ENCODE measurements around the gene DNAJC16.
"Not testable (repeated sequence)": the region's sequence is repeated elsewhere in the genome, so short reads cannot be mapped to it uniquely, and the experiment has no call there.

The DNAJC16 gene

GRCh38 chr1:15526490-15527339 is at the start of gene DNAJC16:
TSS of gene DNAJC16 (plus strand) at chr1:15526848. CDS start at chr1:15529106, 2,258 bp downstream.
- Mint-ChIP-seq H3K4me1 (peaks cover 52% of the 10 kb centered on the region), H3K4me3 (peak within 1 kb of the TSS; percentile 85), H3K36me3 (peaks cover 10% of the 10 kb centered on the region), H3K27me3 (no peaks in the 10 kb centered on the region), H3K27ac (peak within 1 kb of the TSS; percentile 92), H3K9me3 (no peaks in the 10 kb centered on the region)
- peak; percentile 75 for ATAC-seq

GRCh38 chr1:15476927-15477326 is 49.7 kb upstream of the DNAJC16 start:
- no peak overlapping the region for H3K4me3 Mint-ChIP-seq
- H3K4me1 Mint-ChIP-seq = no peaks in the 10 kb centered on the region
- H3K9me3 Mint-ChIP-seq = peaks cover 3% of the 10 kb centered on the region
- ATAC-seq = no peak
- H3K36me3 Mint-ChIP-seq = no peaks in the 10 kb centered on the region
- no peaks in the 10 kb centered on the region for H3K27me3 Mint-ChIP-seq
- no peak overlapping the region for H3K27ac Mint-ChIP-seq

- no peaks in the 10 kb centered on the region for H3K4me1 Mint-ChIP-seq
- no peak overlapping the region for H3K27ac Mint-ChIP-seq
- H3K27me3 Mint-ChIP-seq = no peaks in the 10 kb centered on the region
- H3K36me3 Mint-ChIP-seq = no peaks in the 10 kb centered on the region
- H3K4me3 Mint-ChIP-seq = no peak overlapping the region
- H3K9me3 Mint-ChIP-seq = peaks cover 3% of the 10 kb centered on the region
- no peak for ATAC-seq
Observed at GRCh38 chr1:15477646-15478212, 48.9 kb upstream of the DNAJC16 start.

GRCh38 chr1:15479654-15480347 is 46.8 kb upstream of the DNAJC16 start:
- no peak for ATAC-seq
- Mint-ChIP-seq H3K27me3 (no peaks in the 10 kb centered on the region), H3K4me3 (no peak overlapping the region), H3K4me1 (no peaks in the 10 kb centered on the region), H3K36me3 (no peaks in the 10 kb centered on the region), H3K27ac (no peak overlapping the region), H3K9me3 (peaks cover 3% of the 10 kb centered on the region)

- H3K4me1 Mint-ChIP-seq, H3K9me3 Mint-ChIP-seq, H3K4me3 Mint-ChIP-seq, H3K27me3 Mint-ChIP-seq, H3K27ac Mint-ChIP-seq, ATAC-seq: not testable (repeated sequence)
- H3K36me3 Mint-ChIP-seq = peaks cover 13% of the 10 kb centered on the region
Observed at GRCh38 chr1:15482455-15482854, 44.2 kb upstream of the DNAJC16 start.

- ATAC-seq, H3K9me3 Mint-ChIP-seq, H3K4me1 Mint-ChIP-seq, H3K27me3 Mint-ChIP-seq, H3K27ac Mint-ChIP-seq, H3K4me3 Mint-ChIP-seq: not testable (repeated sequence)
- H3K36me3 Mint-ChIP-seq = peaks cover 13% of the 10 kb centered on the region
Observed at GRCh38 chr1:15482983-15483543, 43.6 kb upstream of the DNAJC16 start.

GRCh38 chr1:15483971-15484370 is 42.7 kb upstream of the DNAJC16 start:
- H3K4me3 Mint-ChIP-seq = no peak overlapping the region
- H3K9me3 Mint-ChIP-seq = peaks cover 3% of the 10 kb centered on the region
- no peak overlapping the region for H3K27ac Mint-ChIP-seq
- no peaks in the 10 kb centered on the region for H3K4me1 Mint-ChIP-seq
- H3K36me3 Mint-ChIP-seq = peaks cover 18% of the 10 kb centered on the region
- H3K27me3 Mint-ChIP-seq = no peaks in the 10 kb centered on the region
- ATAC-seq = no peak

- not testable (repeated sequence) for H3K27me3 Mint-ChIP-seq, H3K4me3 Mint-ChIP-seq, H3K9me3 Mint-ChIP-seq, H3K4me1 Mint-ChIP-seq, H3K27ac Mint-ChIP-seq, ATAC-seq
- peaks cover 18% of the 10 kb centered on the region for H3K36me3 Mint-ChIP-seq
Observed at GRCh38 chr1:15484443-15484842, 42.2 kb upstream of the DNAJC16 start.

- Mint-ChIP-seq H3K27ac (no peak overlapping the region), H3K4me3 (no peak overlapping the region), H3K9me3 (no peaks in the 10 kb centered on the region), H3K27me3 (no peaks in the 10 kb centered on the region), H3K4me1 (no peaks in the 10 kb centered on the region), H3K36me3 (peaks cover 27% of the 10 kb centered on the region)
- peak; percentile 51 for ATAC-seq
Observed at GRCh38 chr1:15485636-15486035, 41.0 kb upstream of the DNAJC16 start.

GRCh38 chr1:15486844-15487610 is 39.6 kb upstream of the DNAJC16 start:
- not testable (repeated sequence) for H3K27ac Mint-ChIP-seq, ATAC-seq, H3K4me3 Mint-ChIP-seq, H3K9me3 Mint-ChIP-seq, H3K4me1 Mint-ChIP-seq, H3K27me3 Mint-ChIP-seq
- H3K36me3 Mint-ChIP-seq = peaks cover 40% of the 10 kb centered on the region

- ATAC-seq = no peak
- no peak overlapping the region for H3K27ac Mint-ChIP-seq
- peaks cover 51% of the 10 kb centered on the region for H3K36me3 Mint-ChIP-seq
- H3K4me3 Mint-ChIP-seq = no peak overlapping the region
- H3K4me1 Mint-ChIP-seq = no peaks in the 10 kb centered on the region
- H3K27me3 Mint-ChIP-seq = no peaks in the 10 kb centered on the region
- no peaks in the 10 kb centered on the region for H3K9me3 Mint-ChIP-seq
Observed at GRCh38 chr1:15488371-15488770, 38.3 kb upstream of the DNAJC16 start.

GRCh38 chr1:15489052-15489736 is 37.5 kb upstream of the DNAJC16 start:
- Mint-ChIP-seq H3K4me3 (no peak overlapping the region), H3K27me3 (no peaks in the 10 kb centered on the region), H3K36me3 (peaks cover 59% of the 10 kb centered on the region), H3K4me1 (no peaks in the 10 kb centered on the region), H3K9me3 (no peaks in the 10 kb centered on the region), H3K27ac (no peak overlapping the region)
- no peak for ATAC-seq

- peaks cover 73% of the 10 kb centered on the region for H3K36me3 Mint-ChIP-seq
- H3K27me3 Mint-ChIP-seq, H3K27ac Mint-ChIP-seq, H3K4me1 Mint-ChIP-seq, H3K4me3 Mint-ChIP-seq, ATAC-seq, H3K9me3 Mint-ChIP-seq: not testable (repeated sequence)
Observed at GRCh38 chr1:15491010-15491409, 35.6 kb upstream of the DNAJC16 start.

GRCh38 chr1:15492596-15492995 is 34.1 kb upstream of the DNAJC16 start:
- Mint-ChIP-seq H3K4me1 (no peaks in the 10 kb centered on the region), H3K36me3 (peaks cover 66% of the 10 kb centered on the region), H3K9me3 (no peaks in the 10 kb centered on the region), H3K27ac (no peak overlapping the region), H3K27me3 (no peaks in the 10 kb centered on the region), H3K4me3 (no peak overlapping the region)
- ATAC-seq = no peak

All from stimulated activated memory B cell treated with anti-CD40 and anti-IgM and Interleukin-4, amounts not matched to agents 10 μg/mL and 1 μg/mL and 100 μg/mL, for 72 hours (primary cell).